ENCODE data around the gene SLC16A12. TPM values are rescaled to one million over a fixed set of nuclear protein-coding genes. Genes with fewer than 3 reads are reported as not detected.

Gene SLC16A12
- total RNA-seq, 1 donor from 2014 or later: 0.58 TPM

- no peak for DNase-seq (ENCODE audit: extremely low read depth, low read depth, low spot score)
Observed at GRCh38 chr10:89516149-89516832, 19.1 kb downstream of the SLC16A12 start.

GRCh38 chr10:89515031-89515841 lies 20.2 kb downstream of the SLC16A12 start:
- DNase-seq (ENCODE audit: extremely low read depth, low read depth, low spot score): no peak

GRCh38 chr10:89513206-89513605 lies 22.2 kb downstream of the SLC16A12 start:
- no peak for DNase-seq (ENCODE audit: extremely low read depth, low read depth, low spot score)

GRCh38 chr10:89505640-89506275 lies 29.6 kb downstream of the SLC16A12 start:
- no peak for DNase-seq (ENCODE audit: extremely low read depth, low read depth, low spot score)

- DNase-seq (ENCODE audit: extremely low read depth, low read depth, low spot score): no peak
Observed at GRCh38 chr10:89504691-89505090, 30.7 kb downstream of the SLC16A12 start.

- DNase-seq (ENCODE audit: extremely low read depth, low read depth, low spot score): no peak
Observed at GRCh38 chr10:89503652-89504370, 31.6 kb downstream of the SLC16A12 start.

- no peak for DNase-seq (ENCODE audit: extremely low read depth, low read depth, low spot score)
Observed at GRCh38 chr10:89503151-89503550, 32.2 kb downstream of the SLC16A12 start.

- no peak for DNase-seq (ENCODE audit: extremely low read depth, low read depth, low spot score)
Observed at GRCh38 chr10:89502549-89502948, 32.8 kb downstream of the SLC16A12 start.

GRCh38 chr10:89494575-89494974 lies 40.8 kb downstream of the SLC16A12 start:
- no peak for DNase-seq (ENCODE audit: extremely low read depth, low read depth, low spot score)

- DNase-seq (ENCODE audit: extremely low read depth, low read depth, low spot score): no peak
Observed at GRCh38 chr10:89494068-89494467, 41.3 kb downstream of the SLC16A12 start.

- no peak for DNase-seq (ENCODE audit: extremely low read depth, low read depth, low spot score)
Observed at GRCh38 chr10:89491932-89492331, 43.5 kb downstream of the SLC16A12 start.

GRCh38 chr10:89490596-89491335 lies 44.6 kb downstream of the SLC16A12 start:
- no peak for DNase-seq (ENCODE audit: extremely low read depth, low read depth, low spot score)

GRCh38 chr10:89482256-89482655 lies 53.1 kb downstream of the SLC16A12 start:
- no peak for DNase-seq (ENCODE audit: extremely low read depth, low read depth, low spot score)

GRCh38 chr10:89481662-89482061 lies 53.7 kb downstream of the SLC16A12 start:
- no peak for DNase-seq (ENCODE audit: extremely low read depth, low read depth, low spot score)

GRCh38 chr10:89479771-89480446 lies 55.5 kb downstream of the SLC16A12 start:
- no peak for DNase-seq (ENCODE audit: extremely low read depth, low read depth, low spot score)

- DNase-seq (ENCODE audit: extremely low read depth, low read depth, low spot score): no peak
Observed at GRCh38 chr10:89478739-89479654, 56.4 kb downstream of the SLC16A12 start.

- no peak for DNase-seq (ENCODE audit: extremely low read depth, low read depth, low spot score)
Observed at GRCh38 chr10:89478085-89478738, 57.2 kb downstream of the SLC16A12 start.

- DNase-seq (ENCODE audit: extremely low read depth, low read depth, low spot score): no peak
Observed at GRCh38 chr10:89476150-89476549, 59.2 kb downstream of the SLC16A12 start.

Data from glomerular endothelial cell (primary cell).